HG03135 (cell line): ENCODE data around the gene RAB38.

ENCODE experiments used
- ATAC-seq: cut with Tn5 transposase; IDR thresholded peaks from one replicate; pipeline ENCODE4 v1.9.1; 2021; ENCODE audit warnings: mild to moderate bottlenecking, moderate library complexity; ENCODE audit not compliant: unreplicated experiment

The RAB38 gene

DNA sequence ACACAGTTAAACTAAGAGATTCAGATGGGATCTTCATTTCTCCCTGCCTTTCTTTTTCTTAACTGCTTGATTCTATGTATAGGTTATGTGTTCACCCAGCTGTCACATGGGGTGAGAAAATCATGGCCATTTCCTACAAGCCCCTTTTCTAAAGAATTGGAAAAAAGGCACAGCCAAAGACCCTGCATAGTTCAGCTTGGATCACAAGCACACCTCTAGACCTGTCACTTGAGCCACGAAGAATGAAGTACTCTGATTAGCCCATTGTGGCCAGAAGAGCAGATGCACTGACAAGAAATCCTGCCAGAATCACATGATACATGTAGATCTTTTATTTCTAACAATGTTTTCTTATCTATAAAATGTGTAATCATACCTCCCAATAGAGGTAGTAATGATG is 69.7 kb downstream of the RAB38 start:
- no peak for ATAC-seq

GRCh38 chr11:88104408-88104807 is 70.8 kb downstream of the RAB38 start:
- no peak for ATAC-seq

DNA sequence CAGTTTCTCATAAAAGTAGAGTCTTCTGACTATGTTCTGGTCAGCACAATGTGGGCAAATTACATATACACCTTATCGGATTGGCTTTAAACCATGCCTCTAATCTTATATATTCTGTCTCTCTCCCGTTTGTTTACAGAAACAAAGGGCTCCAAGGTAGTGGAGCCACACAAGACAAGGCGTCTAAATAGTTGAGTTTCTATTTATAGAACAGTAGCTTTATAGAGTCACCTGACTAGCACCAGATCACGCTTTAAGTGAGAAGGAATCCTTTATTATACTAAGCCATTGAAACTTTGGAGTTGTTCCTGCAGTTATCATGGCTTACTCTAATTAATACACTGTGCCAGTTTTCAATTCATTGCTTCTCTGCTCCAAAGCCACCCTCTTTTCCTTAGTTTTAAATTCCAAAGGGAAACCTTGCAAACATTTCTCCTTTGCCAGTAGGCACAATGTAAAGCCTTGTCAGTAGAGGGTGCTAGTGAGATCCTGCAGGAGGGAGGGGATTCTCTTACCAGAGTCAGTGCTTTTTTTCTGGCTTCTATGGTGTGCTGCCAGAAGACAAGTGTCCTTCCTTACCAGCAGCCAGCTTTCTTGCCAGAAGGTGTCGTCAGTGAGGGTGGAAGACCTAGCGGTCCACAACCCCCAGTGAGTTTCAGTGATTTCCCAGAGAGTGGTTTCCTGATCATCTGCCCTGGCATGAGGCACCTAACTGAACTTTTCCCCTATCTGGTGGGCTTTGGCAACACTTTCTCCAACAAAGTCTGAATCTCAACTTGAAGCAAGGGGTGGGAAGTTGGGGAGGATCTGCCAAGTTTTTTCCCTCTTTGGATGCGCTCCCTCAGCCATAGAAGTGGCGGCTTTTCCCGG is 71.7 kb downstream of the RAB38 start:
- ATAC-seq, result peak; percentile 82

DNA sequence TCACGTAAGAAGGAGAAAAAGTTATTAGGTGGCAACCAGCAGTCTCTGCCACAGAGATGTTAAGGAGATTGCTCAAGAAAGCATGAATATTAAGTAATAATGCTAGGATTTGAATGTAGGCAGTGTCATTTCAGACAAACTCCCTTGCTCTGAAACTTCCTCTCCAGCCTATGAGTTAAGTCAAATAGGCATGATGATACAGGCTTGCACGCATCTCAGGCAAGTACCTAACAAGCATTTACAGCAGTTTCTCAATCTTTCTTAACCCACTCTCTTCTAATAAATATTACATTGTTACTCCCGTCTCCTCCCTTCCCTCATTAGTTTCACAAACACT is 72.7 kb downstream of the RAB38 start:
- ATAC-seq, result no peak

DNA sequence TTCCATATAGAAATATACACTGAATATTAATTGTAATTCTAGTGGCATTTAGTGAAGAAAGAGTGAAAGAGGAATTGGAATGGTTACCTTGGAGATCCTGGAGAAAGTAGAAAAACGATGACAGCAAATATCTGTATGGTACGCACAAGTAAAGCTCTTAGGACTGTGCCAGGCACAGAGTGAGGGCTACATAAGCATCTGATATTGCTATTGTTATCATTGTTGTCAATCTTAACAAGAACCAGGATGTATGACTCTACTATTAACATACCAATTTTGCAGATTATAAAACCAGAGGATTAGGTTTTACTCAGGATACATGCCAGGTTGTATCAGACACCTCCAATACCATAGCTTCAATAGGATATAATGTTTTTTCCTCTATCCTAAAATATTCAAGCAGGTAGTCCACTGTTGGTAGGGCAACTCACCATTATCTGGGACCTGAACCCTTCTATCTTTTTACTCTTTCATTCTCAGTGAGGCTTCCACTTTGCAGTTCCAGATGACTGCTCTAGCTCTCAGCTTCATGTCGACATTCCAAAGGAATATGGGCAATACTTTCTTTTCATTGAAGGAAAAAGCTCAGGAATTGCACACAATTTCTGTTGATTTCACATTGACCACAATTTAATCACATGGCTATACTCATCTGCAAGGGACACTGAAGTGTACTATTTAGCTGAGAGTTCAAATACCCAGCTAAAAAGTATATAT is 73.2 kb downstream of the RAB38 start:
- no peak for ATAC-seq

DNA sequence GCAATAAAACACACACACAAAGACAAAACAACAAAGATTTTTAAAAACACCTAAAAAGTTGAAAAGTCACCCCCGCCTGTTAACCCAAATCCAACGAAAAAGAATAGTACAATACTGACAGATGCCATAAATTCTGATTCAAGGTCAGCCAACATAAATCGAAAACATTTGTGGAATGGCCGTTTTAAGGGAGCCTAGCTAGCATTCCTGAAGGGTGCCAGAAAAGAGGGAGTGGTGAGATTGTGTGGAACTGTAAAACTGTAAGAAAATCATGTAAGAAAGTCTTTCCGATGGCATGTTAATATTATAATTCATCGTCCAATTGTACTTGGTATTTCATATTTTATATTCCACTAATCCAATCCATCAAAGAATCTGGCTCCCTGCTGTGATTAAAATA is 75.1 kb downstream of the RAB38 start:
- ATAC-seq, result no peak

GRCh38 chr11:88098289-88098688 is 77.0 kb downstream of the RAB38 start:
- ATAC-seq, result no peak

GRCh38 chr11:88089134-88089533 is 86.1 kb downstream of the RAB38 start:
- ATAC-seq, result no peak

DNA sequence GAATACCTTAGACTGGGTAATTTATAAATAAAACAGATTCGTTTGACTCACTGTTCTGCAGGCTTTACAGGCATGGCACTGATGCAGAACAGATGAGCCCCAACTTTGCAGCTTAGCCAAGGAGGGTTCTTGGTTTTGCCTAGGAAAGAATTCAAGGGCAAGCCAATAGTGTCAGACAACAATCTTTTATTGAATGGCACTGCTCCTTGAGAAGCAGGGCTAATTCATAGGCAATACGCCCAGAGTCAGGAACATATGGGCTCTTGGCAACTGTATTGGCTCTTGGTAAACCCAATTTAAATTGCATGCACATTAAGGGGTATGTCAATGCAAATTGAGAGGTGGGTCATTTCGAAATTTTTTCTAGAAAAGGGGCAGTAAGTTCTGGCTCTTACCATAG is 87.9 kb downstream of the RAB38 start:
- ATAC-seq, result no peak

DNA sequence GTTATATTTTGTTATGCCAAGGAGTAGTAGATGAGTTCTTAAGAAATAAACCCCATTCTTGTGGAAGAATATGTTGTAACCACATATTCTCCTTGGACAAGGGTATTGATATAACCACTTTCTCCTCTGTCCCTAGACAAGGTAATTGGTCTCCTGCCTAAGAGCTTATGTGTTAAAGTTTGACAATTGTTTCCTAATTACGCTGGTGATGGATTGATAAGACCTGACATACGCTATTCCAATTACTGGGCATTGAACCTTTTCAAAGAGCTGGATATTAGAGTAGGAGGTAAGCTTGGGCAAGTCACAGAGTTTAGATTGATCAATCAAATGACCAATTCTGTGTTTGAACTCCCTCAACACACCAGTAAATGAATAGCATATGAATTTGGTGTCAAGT is 88.9 kb downstream of the RAB38 start:
- ATAC-seq, result no peak

- ATAC-seq, result no peak
Measured at GRCh38 chr11:88070437-88070836, 104.8 kb downstream of the RAB38 start.

DNA sequence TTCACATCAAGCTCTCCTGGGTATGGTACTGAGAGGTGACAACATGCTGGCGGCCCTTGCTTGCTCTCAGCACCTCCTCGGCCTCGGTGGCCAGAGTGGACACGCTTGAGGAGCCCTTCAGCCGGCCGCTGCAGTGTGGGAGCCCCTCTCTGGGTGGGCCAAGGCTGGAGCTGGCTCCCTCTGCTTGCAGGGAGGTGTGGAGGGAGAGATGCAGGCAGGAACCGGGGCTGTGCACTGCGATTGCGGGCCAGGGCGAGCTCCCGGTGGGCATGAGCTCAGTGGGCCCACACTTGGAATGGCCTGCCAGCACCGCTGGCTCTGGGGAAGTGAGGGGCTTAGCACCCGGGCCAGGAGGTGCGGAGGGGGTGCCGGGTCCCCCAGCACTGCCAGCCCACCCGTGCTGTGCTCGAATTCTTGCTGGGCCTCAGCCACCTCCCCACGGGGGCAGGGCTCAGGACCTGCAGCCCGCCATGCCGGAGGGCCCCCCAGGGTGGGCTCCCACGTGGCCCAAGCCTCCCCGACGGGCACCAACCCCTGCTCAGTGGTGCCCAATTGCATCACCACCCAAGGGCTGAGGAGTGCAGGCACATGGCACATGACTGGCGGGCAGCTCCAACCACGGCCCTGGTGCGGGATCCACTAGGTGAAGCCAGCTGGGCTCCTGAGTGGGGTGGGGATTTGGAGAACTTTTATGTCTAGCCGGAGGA is 106.2 kb downstream of the RAB38 start:
- ATAC-seq, result no peak

DNA sequence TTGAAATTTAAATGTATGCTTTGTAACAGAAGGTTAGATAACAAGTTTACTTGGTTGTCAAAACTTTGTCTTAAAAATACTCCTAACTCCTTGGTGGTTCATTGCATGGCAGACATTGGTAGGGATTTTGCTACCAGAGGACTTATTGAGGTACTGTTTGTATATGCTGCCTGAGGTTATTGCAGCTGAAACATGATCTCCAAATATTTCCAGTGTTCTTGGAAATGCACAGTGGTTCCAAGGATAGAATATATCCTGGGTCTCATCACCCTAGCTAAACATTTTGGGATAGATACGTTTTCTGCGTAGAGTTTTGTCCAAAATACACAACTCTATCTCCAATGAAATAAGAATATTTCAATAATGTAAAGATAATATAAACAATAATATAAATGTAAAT is 109.2 kb downstream of the RAB38 start:
- no peak for ATAC-seq

DNA sequence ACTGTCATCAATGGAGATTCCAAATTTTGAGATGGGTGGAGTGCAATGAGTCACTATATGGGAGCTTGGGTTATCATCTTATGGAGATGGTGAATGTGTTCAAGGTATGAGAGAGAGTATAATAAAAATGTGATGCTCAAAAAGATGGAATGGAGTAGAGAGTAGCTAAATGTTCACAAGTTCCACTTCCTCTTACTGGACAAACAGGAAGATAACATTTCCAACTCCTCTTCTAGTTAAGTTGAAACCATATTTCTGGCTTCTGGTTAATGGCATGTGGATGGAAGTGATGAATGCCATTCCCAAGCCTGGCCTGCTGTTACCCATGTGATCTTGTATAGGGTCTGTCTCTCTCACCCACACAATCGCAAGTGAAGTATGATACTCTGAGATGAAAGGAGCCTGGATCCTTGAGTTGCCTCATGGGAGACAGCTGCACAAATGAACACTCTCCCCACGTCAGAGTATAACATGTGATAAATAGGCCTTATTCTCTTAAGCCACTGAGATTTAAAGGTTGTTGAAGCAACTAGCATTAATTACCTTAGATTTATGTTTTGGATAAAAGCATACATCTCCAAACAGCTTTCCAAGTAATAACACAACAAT is 111.0 kb downstream of the RAB38 start:
- ATAC-seq, result no peak
